Parathyroid adenoma (tissue), 2 donors: Measurements from ENCODE around the gene RPS28.
"Not testable (repeated sequence)": the region's sequence is repeated elsewhere in the genome, so short reads cannot be mapped to it uniquely, and the experiment has no call there.

Source experiments
- H2AFZ ChIP-seq: fragments of 300-600 bp; sonication (generic); one replicate; pipeline ENCODE4 v1.7.0; 2017; ENCODE audit warnings: antibody characterized with exemption, mild to moderate bottlenecking
- H3K27ac ChIP-seq: fragments of 300-600 bp; sonication (generic); one replicate; pipeline ENCODE4 v1.7.0; 2017
- H3K27me3 ChIP-seq: fragments of 300-600 bp; sonication (generic); one replicate; pipeline ENCODE4 v1.7.0; 2017; ENCODE audit warnings: low read length; ENCODE audit not compliant: control insufficient read depth, insufficient read depth
- H3K36me3 ChIP-seq: fragments of 300-600 bp; sonication (generic); one replicate; pipeline ENCODE4 v1.7.0; 2017; ENCODE audit warnings: low read length; ENCODE audit not compliant: control insufficient read depth, insufficient read depth
- H3K4me1 ChIP-seq: fragments of 300-600 bp; sonication (generic); one replicate; pipeline ENCODE4 v1.7.0; 2017; ENCODE audit warnings: control low read depth
- H3K4me2 ChIP-seq: fragments of 300-600 bp; sonication (generic); one replicate; pipeline ENCODE4 v1.7.0; 2017; ENCODE audit warnings: low read length
- H3K4me3 ChIP-seq: fragments of 300-600 bp; sonication (generic); one replicate; pipeline ENCODE4 v1.7.0; 2017; ENCODE audit warnings: low read depth, low read length
- H3K79me2 ChIP-seq: fragments of 300-600 bp; sonication (generic); one replicate; pipeline ENCODE4 v1.7.0; 2017; ENCODE audit warnings: control low read depth
- H3K9ac ChIP-seq: fragments of 300-600 bp; sonication (generic); one replicate; pipeline ENCODE4 v1.7.0; 2017; ENCODE audit warnings: mild to moderate bottlenecking
- H3K9me3 ChIP-seq: fragments of 300-600 bp; sonication (generic); one replicate; pipeline ENCODE4 v1.7.0; 2017; ENCODE audit warnings: low read length; ENCODE audit not compliant: control insufficient read depth
- TF ChIP-seq, protein P1 (sequence below): fragments of 300-600 bp; sonication (generic); IDR thresholded peaks from one replicate; pipeline ENCODE4 v1.7.0; 2017; ENCODE audit warnings: antibody characterized with exemption, mild to moderate bottlenecking
- donor health status: primary hyperparathyroidism.

Gene RPS28

DNA sequence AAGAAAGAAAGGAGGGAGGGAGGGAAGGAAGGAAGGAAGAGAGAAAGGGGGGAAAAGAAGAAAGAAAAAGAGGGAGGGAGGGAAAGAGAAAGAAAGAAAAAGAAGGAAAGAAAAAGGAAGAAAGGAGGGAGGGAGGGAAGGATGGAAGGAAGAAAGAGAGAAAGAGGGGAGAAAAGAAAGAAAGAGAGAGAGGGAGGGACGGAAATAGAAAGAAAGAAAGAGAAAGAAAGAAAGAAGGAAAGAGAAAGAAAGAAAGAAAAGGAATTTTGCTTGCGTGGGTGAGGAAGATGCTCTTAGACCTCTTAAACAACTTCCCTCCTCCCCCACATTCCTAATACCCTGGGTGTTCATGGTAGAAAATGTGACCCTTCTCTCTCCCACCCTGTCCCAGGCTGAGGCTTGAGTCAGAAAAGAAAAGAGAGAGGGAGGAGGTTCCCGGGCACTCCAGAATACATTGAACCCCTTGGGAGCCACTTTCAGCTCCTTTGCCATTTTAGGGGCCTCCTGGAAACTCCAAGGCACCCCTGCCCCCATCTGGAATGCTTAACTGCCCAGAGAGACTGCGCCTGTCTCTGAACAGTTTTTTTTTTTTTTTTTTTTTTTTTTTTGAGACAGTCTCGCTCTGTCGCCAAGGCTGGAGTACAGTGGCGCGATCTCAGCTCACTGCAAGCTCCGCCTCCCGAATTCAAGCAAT, 31.0 kb downstream of the RPS28 start:
- H3K4me2 ChIP-seq, result peak overlapping the region; percentile 47
- H3K4me1 ChIP-seq, result peaks cover 3% of the 10 kb centered on the region
- TF ChIP-seq, protein P1, sequence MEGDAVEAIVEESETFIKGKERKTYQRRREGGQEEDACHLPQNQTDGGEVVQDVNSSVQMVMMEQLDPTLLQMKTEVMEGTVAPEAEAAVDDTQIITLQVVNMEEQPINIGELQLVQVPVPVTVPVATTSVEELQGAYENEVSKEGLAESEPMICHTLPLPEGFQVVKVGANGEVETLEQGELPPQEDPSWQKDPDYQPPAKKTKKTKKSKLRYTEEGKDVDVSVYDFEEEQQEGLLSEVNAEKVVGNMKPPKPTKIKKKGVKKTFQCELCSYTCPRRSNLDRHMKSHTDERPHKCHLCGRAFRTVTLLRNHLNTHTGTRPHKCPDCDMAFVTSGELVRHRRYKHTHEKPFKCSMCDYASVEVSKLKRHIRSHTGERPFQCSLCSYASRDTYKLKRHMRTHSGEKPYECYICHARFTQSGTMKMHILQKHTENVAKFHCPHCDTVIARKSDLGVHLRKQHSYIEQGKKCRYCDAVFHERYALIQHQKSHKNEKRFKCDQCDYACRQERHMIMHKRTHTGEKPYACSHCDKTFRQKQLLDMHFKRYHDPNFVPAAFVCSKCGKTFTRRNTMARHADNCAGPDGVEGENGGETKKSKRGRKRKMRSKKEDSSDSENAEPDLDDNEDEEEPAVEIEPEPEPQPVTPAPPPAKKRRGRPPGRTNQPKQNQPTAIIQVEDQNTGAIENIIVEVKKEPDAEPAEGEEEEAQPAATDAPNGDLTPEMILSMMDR, result no peak
- H3K9ac ChIP-seq, result no peak overlapping the region
- no peaks in the 10 kb centered on the region for H3K9me3 ChIP-seq
- H2AFZ ChIP-seq, result peak overlapping the region; percentile 61
- no peak overlapping the region for H3K27ac ChIP-seq
- no peak overlapping the region for H3K4me3 ChIP-seq
- H3K79me2 ChIP-seq, result no peaks in the 10 kb centered on the region
- H3K27me3 ChIP-seq, result no peaks in the 10 kb centered on the region
- no peaks in the 10 kb centered on the region for H3K36me3 ChIP-seq

DNA sequence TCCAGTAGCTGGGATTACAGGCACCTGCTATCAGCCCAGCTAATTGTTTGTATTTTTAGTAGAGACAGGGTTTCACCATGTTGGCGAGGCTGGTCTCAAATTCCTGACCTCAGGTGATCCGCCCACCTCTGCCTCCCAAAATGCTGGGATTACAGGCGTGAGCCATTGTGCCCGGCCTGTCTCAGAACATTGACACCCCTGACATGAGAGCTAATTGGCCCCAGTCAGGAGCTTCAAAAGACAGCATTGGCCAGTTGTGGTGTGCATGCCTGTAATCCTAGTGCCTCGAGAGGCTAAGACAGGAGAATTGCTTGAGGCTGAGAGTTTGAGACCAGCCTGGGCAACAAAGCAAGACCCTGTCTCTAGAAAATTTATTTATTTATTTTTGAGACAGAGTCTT, 31.5 kb downstream of the RPS28 start:
- H3K9ac ChIP-seq, H3K27ac ChIP-seq: not testable (repeated sequence)

DNA sequence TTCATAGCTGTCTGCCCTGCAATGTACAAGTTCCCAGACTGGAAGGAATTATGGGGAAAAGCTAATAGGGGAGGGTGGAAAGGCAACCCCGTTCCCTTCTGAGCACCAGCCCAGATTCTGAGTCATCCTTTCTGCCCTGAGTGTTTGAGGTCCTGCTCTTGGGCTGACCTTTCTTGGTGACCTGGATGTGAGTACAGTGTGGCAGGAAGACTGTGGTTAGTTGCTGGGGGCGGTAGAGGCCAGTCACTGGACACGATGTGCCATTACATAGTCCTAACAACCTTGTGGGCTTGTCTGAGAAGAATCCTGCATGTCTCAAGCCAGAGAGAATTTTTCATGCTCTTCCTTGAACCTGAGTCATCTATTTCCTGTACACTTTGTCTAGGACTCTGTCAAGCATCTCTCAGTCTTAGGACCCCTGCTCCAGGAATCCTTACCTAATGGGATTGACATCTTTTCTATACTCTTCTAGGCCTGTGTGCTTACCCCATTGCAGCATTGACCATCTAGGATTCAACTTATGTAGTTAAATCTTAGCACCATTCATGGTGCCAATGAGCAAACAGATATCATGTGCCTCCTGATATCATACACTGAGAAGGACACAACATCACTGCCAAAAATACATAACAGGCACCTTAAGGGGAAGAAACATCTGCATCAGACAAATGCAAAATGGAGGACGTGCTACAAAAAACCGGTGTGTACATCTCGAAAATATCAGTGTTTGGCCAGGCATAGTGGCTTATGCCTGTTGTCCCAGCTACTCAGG, 34.5 kb downstream of the RPS28 start:
- Histone ChIP-seq H3K4me2 (no peak overlapping the region), H3K4me3 (no peak overlapping the region), H3K79me2 (no peaks in the 10 kb centered on the region), H3K27me3 (no peaks in the 10 kb centered on the region), H3K27ac (peak overlapping the region; percentile 9), H3K9ac (no peak overlapping the region), H3K4me1 (peaks cover 3% of the 10 kb centered on the region), H3K36me3 (no peaks in the 10 kb centered on the region), H3K9me3 (no peaks in the 10 kb centered on the region), H2AFZ (no peak overlapping the region)
- TF ChIP-seq, protein P1, result no peak

More for the DNA sequence above, 31.5 kb downstream of the RPS28 start:
- H3K9me3 ChIP-seq, H3K36me3 ChIP-seq, H3K4me3 ChIP-seq, H3K79me2 ChIP-seq, H3K27me3 ChIP-seq, H3K4me1 ChIP-seq: not testable (repeated sequence)
- Histone ChIP-seq H2AFZ (peak overlapping the region; percentile 61), H3K4me2 (peak overlapping the region; percentile 47)

GRCh38 chr19:8357007-8357521, 35.8 kb downstream of the RPS28 start:
- H3K27me3 ChIP-seq, result no peaks in the 10 kb centered on the region
- no peaks in the 10 kb centered on the region for H3K9me3 ChIP-seq
- no peak overlapping the region for H3K9ac ChIP-seq
- no peaks in the 10 kb centered on the region for H3K36me3 ChIP-seq
- no peak overlapping the region for H3K4me3 ChIP-seq
- no peak overlapping the region for H2AFZ ChIP-seq
- H3K4me1 ChIP-seq, result peaks cover 6% of the 10 kb centered on the region
- H3K79me2 ChIP-seq, result no peaks in the 10 kb centered on the region
- peak overlapping the region; percentile 17 for H3K27ac ChIP-seq
- H3K4me2 ChIP-seq, result no peak overlapping the region
- TF ChIP-seq, protein P1, result no peak

GRCh38 chr19:8358948-8359347, 37.7 kb downstream of the RPS28 start:
- Histone ChIP-seq H3K36me3 (no peaks in the 10 kb centered on the region), H3K79me2 (no peaks in the 10 kb centered on the region), H3K9ac (no peak overlapping the region), H3K4me3 (no peak overlapping the region), H3K27me3 (no peaks in the 10 kb centered on the region), H2AFZ (no peak overlapping the region), H3K27ac (no peak overlapping the region), H3K4me2 (no peak overlapping the region), H3K9me3 (no peaks in the 10 kb centered on the region), H3K4me1 (peaks cover 7% of the 10 kb centered on the region)
- TF ChIP-seq, protein P1, result no peak
